ENCODE results near the gene EXOC7. TPM values are rescaled to one million over a fixed set of nuclear protein-coding genes. Genes with fewer than 3 reads are reported as not detected.

Gene EXOC7
- total RNA-seq, 2 experiments from 2014 or later, result 122 to 173 TPM

DNA sequence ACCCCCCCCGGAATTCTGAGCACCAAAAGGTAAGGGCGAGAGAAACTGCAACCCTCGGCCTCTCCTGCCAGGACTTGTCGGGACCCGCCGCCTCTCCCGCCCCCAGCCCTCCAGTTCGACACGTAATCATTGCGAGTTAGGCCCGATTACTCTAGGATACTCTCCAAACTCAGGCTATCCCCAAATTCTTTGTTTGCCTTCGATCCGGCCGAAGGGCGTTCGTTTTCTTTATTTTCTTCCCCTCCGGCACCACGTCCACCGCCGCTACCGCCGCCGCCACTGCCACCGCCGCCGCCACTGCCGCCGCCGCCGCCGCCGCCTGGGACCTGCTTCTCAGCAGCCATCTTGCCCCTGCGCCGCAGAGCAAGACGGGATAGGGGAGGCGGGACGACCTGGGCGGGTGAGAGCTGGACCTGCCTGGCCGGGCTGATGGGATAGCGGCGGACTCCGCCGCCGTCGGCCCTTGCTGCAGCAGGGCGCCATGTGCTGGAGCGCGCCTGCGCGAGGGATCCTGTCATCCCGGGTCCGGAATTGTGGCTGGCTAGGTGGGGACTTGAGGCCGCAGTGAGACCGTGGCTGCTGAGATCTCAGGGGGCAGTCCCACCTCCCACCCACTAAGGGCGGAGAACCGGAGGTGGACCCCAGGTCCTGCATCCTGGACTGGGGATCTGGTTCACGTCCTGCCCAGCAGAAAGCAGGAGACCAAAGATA, 31.3 kb downstream of the EXOC7 start, which contains the start of gene SRP68:
Gene SRP68 (minus strand): TSS at position 370 of the 711 bp plus-strand sequence. CDS start 26 bp downstream, at position 344.
- intact Hi-C loops (cut with micrococcal nuclease; ENCODE audit: unreplicated experiment), result loop anchor here (1.0 to 5.0 kb wide), 5 partner anchors 58 to 282 kb away; partner anchors contain the start of genes ACOX1, TEN1, UBALD2 and WBP2
- DNase-seq (ENCODE audit: low spot score), result peak; percentile 90
- POLR2A ChIA-PET, result interaction anchor here (0.8 to 2.3 kb wide), 3 partner anchors 23 to 188 kb away, joined by 5 to 12 read pairs (median 6); no protein-coding TSS in a partner anchor
- Histone ChIP-seq H3K4me2 (ENCODE audit: low read length) (peak within 1 kb of the TSS; percentile 74), H3K4me1 (ENCODE audit: insufficient read depth, low read length, poor library complexity, severe bottlenecking) (peaks cover 20% of the 10 kb centered on the region), H3K27ac (ENCODE audit: low read depth, low read length, poor library complexity, severe bottlenecking) (peak within 1 kb of the TSS; percentile 72), H3K4me3 (ENCODE audit: low read depth, low read length, poor library complexity, severe bottlenecking) (peak within 1 kb of the TSS; percentile 78), H3K36me3 (ENCODE audit: insufficient read depth, low read length) (peaks cover 25% of the 10 kb centered on the region), H2AFZ (ENCODE audit: low read length) (peak within 1 kb of the TSS; percentile 87), H3K79me2 (ENCODE audit: insufficient read depth, low read depth, low read length) (peaks cover 48% of the 10 kb centered on the region), H3K9me3 (ENCODE audit: low read length) (no peaks in the 10 kb centered on the region), H3K9me2 (ENCODE audit: insufficient read depth, low read length) (no peaks in the 10 kb centered on the region), H4K20me1 (ENCODE audit: insufficient read depth, low read length) (0 out of 2 replicates have a peak, but pooled peaks cover 4% of the 10 kb centered on the region)
- no TSS peak for BruUV-seq (replicated peaks)
- CTCF ChIA-PET (ENCODE audit: unreplicated experiment), result no interaction called here
- no peak for TF ChIP-seq EZH2phosphoT487 (IDR thresholded peaks at IDR 0.05; ENCODE audit: borderline replicate concordance, low read depth, low read length)
- TF ChIP-seq, protein P1, sequence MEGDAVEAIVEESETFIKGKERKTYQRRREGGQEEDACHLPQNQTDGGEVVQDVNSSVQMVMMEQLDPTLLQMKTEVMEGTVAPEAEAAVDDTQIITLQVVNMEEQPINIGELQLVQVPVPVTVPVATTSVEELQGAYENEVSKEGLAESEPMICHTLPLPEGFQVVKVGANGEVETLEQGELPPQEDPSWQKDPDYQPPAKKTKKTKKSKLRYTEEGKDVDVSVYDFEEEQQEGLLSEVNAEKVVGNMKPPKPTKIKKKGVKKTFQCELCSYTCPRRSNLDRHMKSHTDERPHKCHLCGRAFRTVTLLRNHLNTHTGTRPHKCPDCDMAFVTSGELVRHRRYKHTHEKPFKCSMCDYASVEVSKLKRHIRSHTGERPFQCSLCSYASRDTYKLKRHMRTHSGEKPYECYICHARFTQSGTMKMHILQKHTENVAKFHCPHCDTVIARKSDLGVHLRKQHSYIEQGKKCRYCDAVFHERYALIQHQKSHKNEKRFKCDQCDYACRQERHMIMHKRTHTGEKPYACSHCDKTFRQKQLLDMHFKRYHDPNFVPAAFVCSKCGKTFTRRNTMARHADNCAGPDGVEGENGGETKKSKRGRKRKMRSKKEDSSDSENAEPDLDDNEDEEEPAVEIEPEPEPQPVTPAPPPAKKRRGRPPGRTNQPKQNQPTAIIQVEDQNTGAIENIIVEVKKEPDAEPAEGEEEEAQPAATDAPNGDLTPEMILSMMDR (conservative IDR thresholded peaks at IDR 0.05; ENCODE audit: low read length), result no peak

DNA sequence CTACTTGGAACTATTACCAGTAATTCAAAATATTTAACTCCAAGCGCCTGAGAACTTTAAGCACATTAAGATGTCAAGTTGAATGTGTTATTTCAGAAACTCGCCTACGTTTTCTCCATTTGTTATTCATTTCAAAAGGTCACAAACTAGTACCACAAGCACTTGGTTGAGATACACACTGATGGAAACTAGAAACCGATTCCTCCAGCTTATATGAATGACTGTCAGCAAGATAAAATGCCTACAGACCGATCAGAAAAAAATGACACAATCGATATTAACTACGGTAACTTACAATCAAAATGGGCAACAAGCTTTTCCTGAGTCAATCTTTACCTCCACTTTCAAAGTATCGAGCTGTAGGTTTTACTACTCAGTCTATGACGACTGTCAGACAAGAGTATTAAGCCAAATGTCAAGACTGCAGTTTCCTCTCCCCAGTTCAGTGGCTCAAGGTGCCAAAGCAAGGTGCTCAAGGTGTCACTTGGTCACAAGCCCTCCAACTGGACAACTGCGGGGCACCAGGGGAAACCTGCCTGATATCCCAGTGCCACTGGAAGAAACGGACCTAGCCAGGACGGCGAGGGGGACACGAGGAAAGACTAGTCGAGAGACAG, 31.9 kb downstream of the EXOC7 start:
- Histone ChIP-seq H3K9me3 (ENCODE audit: low read length) (no peaks in the 10 kb centered on the region), H3K27ac (ENCODE audit: low read depth, low read length, poor library complexity, severe bottlenecking) (peak overlapping the region; percentile 72), H3K9me2 (ENCODE audit: insufficient read depth, low read length) (no peaks in the 10 kb centered on the region), H4K20me1 (ENCODE audit: insufficient read depth, low read length) (0 out of 2 replicates have a peak, but pooled peaks cover 4% of the 10 kb centered on the region), H2AFZ (ENCODE audit: low read length) (peak overlapping the region; percentile 87; the same call in 1 of the 2 replicates), H3K4me3 (ENCODE audit: low read depth, low read length, poor library complexity, severe bottlenecking) (peak overlapping the region; percentile 78), H3K4me1 (ENCODE audit: insufficient read depth, low read length, poor library complexity, severe bottlenecking) (peaks cover 20% of the 10 kb centered on the region), H3K36me3 (ENCODE audit: insufficient read depth, low read length) (peaks cover 32% of the 10 kb centered on the region), H3K79me2 (ENCODE audit: insufficient read depth, low read depth, low read length) (peaks cover 48% of the 10 kb centered on the region), H3K4me2 (ENCODE audit: low read length) (peak overlapping the region; percentile 74)
- CTCF ChIA-PET (ENCODE audit: unreplicated experiment), result no interaction called here
- peak; percentile 48 for DNase-seq (ENCODE audit: low spot score)
- TSS peak; percentile 80 for BruUV-seq (replicated peaks)
- intact Hi-C loops (cut with micrococcal nuclease; ENCODE audit: unreplicated experiment), result loop anchor here (1.0 to 5.0 kb wide), 5 partner anchors 57 to 283 kb away; partner anchors contain the start of genes ACOX1, TEN1, UBALD2 and WBP2
- no peak for TF ChIP-seq EZH2phosphoT487 (IDR thresholded peaks at IDR 0.05; ENCODE audit: borderline replicate concordance, low read depth, low read length)
- TF ChIP-seq, protein P1 (conservative IDR thresholded peaks at IDR 0.05; ENCODE audit: low read length), result no peak
- POLR2A ChIA-PET, result interaction anchor here (0.6 to 2.3 kb wide), 8 partner anchors 34 to 191 kb away, joined by 3 to 12 read pairs (median 4); no protein-coding TSS in a partner anchor

Measured in OCI-LY7 (cell line).